Hepatic stellate cell (primary cell): ENCODE results near the gene ATP2A2.
A peak's percentile ranks its signal among the peaks of the same experiment; 100 is the strongest.
"Not testable (repeated sequence)": the region's sequence is repeated elsewhere in the genome, so short reads cannot be mapped to it uniquely, and the experiment has no call there.

ENCODE experiments used
- DNase-seq: peaks from one replicate; pipeline ENCODE4 v3.0.0; 2011; ENCODE audit warnings: low spot score

The ATP2A2 gene

GRCh38 chr12:110280779-110281548 lies at the start of gene ATP2A2:
Gene ATP2A2 (plus strand): TSS chr12:110281247. CDS start chr12:110281790, 543 bp downstream.
- peak; percentile 93 for DNase-seq

- DNase-seq, result no peak
These were observed 47.7 kb upstream of the ATP2A2 start for GRCh38 chr12:110233212-110233903.

- no peak for DNase-seq
These were observed 46.7 kb upstream of the ATP2A2 start for GRCh38 chr12:110234331-110234751.

- no peak for DNase-seq
These were observed 46.3 kb upstream of the ATP2A2 start for GRCh38 chr12:110234755-110235154.

GRCh38 chr12:110235383-110235782 lies 45.7 kb upstream of the ATP2A2 start:
- no peak for DNase-seq

GRCh38 chr12:110243227-110243626 lies 37.8 kb upstream of the ATP2A2 start:
- no peak for DNase-seq

- no peak for DNase-seq
These were observed 36.7 kb upstream of the ATP2A2 start for GRCh38 chr12:110244372-110244771.

GRCh38 chr12:110244829-110245228 lies 36.2 kb upstream of the ATP2A2 start:
- no peak for DNase-seq

GRCh38 chr12:110245369-110245772 lies 35.7 kb upstream of the ATP2A2 start:
- DNase-seq, result no peak

- no peak for DNase-seq
These were observed 34.3 kb upstream of the ATP2A2 start for GRCh38 chr12:110246636-110247339.

GRCh38 chr12:110247340-110248095 lies 33.5 kb upstream of the ATP2A2 start:
- DNase-seq, result no peak

GRCh38 chr12:110248096-110248447 lies 33.0 kb upstream of the ATP2A2 start:
- no peak for DNase-seq

GRCh38 chr12:110249105-110249504 lies 31.9 kb upstream of the ATP2A2 start:
- DNase-seq, result no peak

GRCh38 chr12:110249716-110250225 lies 31.3 kb upstream of the ATP2A2 start:
- no peak for DNase-seq

- DNase-seq, result no peak
These were observed 29.7 kb upstream of the ATP2A2 start for GRCh38 chr12:110251381-110251780.

GRCh38 chr12:110252716-110253115 lies 28.3 kb upstream of the ATP2A2 start:
- DNase-seq, result no peak

GRCh38 chr12:110253176-110253575 lies 27.9 kb upstream of the ATP2A2 start:
- DNase-seq, result no peak

- no peak for DNase-seq
These were observed 26.0 kb upstream of the ATP2A2 start for GRCh38 chr12:110254971-110255540.

GRCh38 chr12:110255890-110256456 lies 25.1 kb upstream of the ATP2A2 start:
- DNase-seq, result not testable (repeated sequence)

GRCh38 chr12:110256780-110257431 lies 24.1 kb upstream of the ATP2A2 start:
- peak; percentile 63 for DNase-seq

- DNase-seq, result no peak
These were observed 22.6 kb upstream of the ATP2A2 start for GRCh38 chr12:110258466-110258865.
